DND-41 (cell line): ENCODE results near the gene ADM.

Experiments used
- ATAC-seq: fragments of 200-7000 bp; cut with Tn5 transposase; 3 replicates; pipeline ENCODE4 v1.9.1; 2021; ENCODE audit warnings: low read depth; ENCODE audit not compliant: insufficient read depth
- DNase-seq: peaks from one replicate; pipeline ENCODE4 v3.0.0-alpha.2; 2020
- H2AFZ ChIP-seq: 2 replicates; pipeline ENCODE4 v1.6.0; 2012; ENCODE audit warnings: low read depth, low read length
- H3K27ac ChIP-seq: 2 replicates; pipeline ENCODE4 v1.5.1; 2012; ENCODE audit warnings: low read length, inconsistent platforms
- H3K27me3 ChIP-seq: fragments of 200-600 bp; sonication (generic); 2 replicates; pipeline ENCODE4 v1.6.0; 2012; ENCODE audit warnings: low read length, mild to moderate bottlenecking, inconsistent platforms; ENCODE audit not compliant: insufficient read depth, poor library complexity
- H3K36me3 ChIP-seq: 2 replicates; pipeline ENCODE4 v1.5.1; 2012; ENCODE audit warnings: low read length, inconsistent platforms; ENCODE audit not compliant: insufficient read depth
- H3K4me1 ChIP-seq: 2 replicates; pipeline ENCODE4 v1.5.1; 2012; ENCODE audit warnings: mild to moderate bottlenecking, low read length; ENCODE audit not compliant: insufficient read depth
- H3K4me2 ChIP-seq: 2 replicates; pipeline ENCODE4 v1.6.0; 2012; ENCODE audit warnings: mild to moderate bottlenecking, moderate library complexity, low read length, inconsistent platforms; ENCODE audit not compliant: insufficient read depth
- H3K4me3 ChIP-seq, 2 experiments: fragments of 200-600 bp in 1 of 2; shearing (Covaris generic) in 1 of 2; 2 replicates each; pipeline ENCODE4 v1.5.1; 2012 to 2016; ENCODE audit warnings: inconsistent platforms in 2 of 2, low read length in 2 of 2, mild to moderate bottlenecking in 2 of 2, low read depth in 1 of 2, moderate library complexity in 1 of 2
- H3K79me2 ChIP-seq: 2 replicates; pipeline ENCODE4 v1.6.0; 2012; ENCODE audit warnings: low read length, inconsistent platforms; ENCODE audit not compliant: insufficient read depth
- H3K9ac ChIP-seq: 2 replicates; pipeline ENCODE4 v1.6.0; 2012; ENCODE audit warnings: low read depth, mild to moderate bottlenecking, inconsistent platforms, low read length, moderate library complexity
- H3K9me3 ChIP-seq: 2 replicates; pipeline ENCODE4 v1.5.1; 2012; ENCODE audit warnings: low read length, moderate library complexity, mild to moderate bottlenecking, inconsistent platforms; ENCODE audit not compliant: insufficient read depth, severe bottlenecking
- H4K20me1 ChIP-seq: 2 replicates; pipeline ENCODE4 v1.6.0; 2012; ENCODE audit warnings: low read length; ENCODE audit not compliant: insufficient read depth
- CTCF ChIP-seq: IDR thresholded peaks from 2 replicates; pipeline ENCODE4 v1.5.1; 2012; ENCODE audit warnings: borderline replicate concordance, low read length, moderate library complexity, mild to moderate bottlenecking; ENCODE audit not compliant: poor library complexity, severe bottlenecking; ENCODE audit errors: extremely low read depth
- EZH2 ChIP-seq: IDR thresholded peaks from 3 replicates; pipeline ENCODE4 v1.6.1; 2012; ENCODE audit warnings: borderline replicate concordance, low read depth, mild to moderate bottlenecking, moderate library complexity, low read length, inconsistent platforms; ENCODE audit not compliant: severe bottlenecking

Gene ADM

GRCh38 chr11:10291801-10292638 is 12.9 kb upstream of the ADM start:
- Histone ChIP-seq H3K4me2 (peak overlapping the region; percentile 90), H3K4me3 (no peak overlapping the region), H2AFZ (no peak overlapping the region), H3K9me3 (no peaks in the 10 kb centered on the region), H3K4me1 (peaks cover 31% of the 10 kb centered on the region), H3K9ac (no peak overlapping the region), H3K27me3 (no peaks in the 10 kb centered on the region), H3K79me2 (peaks cover 47% of the 10 kb centered on the region), H3K36me3 (peaks cover 9% of the 10 kb centered on the region; the same call in 1 of the 2 replicates), H4K20me1 (peaks cover 28% of the 10 kb centered on the region), H3K27ac (no peak overlapping the region)
- TF ChIP-seq EZH2, result no peak
- no peak for TF ChIP-seq CTCF
- ATAC-seq (no peak), DNase-seq (no peak)

- peaks cover 5% of the 10 kb centered on the region; the same call in 1 of the 2 replicates for H3K36me3 ChIP-seq
- H4K20me1 ChIP-seq, result peaks cover 18% of the 10 kb centered on the region; the same call in 1 of the 2 replicates
- no peaks in the 10 kb centered on the region for H3K27me3 ChIP-seq
- H3K4me1 ChIP-seq, result peaks cover 36% of the 10 kb centered on the region
- peak within 1 kb of the TSS; percentile 69 for H3K27ac ChIP-seq
- H3K9me3 ChIP-seq, result no peaks in the 10 kb centered on the region
- peak within 1 kb of the TSS; percentile 84 for H3K9ac ChIP-seq
- H3K79me2 ChIP-seq, result peaks cover 41% of the 10 kb centered on the region
- DNase-seq, result peak; percentile 82
- peak within 1 kb of the TSS; percentile 64 to 91 for H3K4me3 ChIP-seq
- peak; percentile 72 for ATAC-seq
- TF ChIP-seq CTCF (no peak), EZH2 (no peak)
- H2AFZ ChIP-seq, result peak within 1 kb of the TSS; percentile 95
- peak within 1 kb of the TSS; percentile 90 for H3K4me2 ChIP-seq
Observed at GRCh38 chr11:10293423-10294289, 11.2 kb upstream of the ADM start, which contains the start of gene SBF2. TSS of gene SBF2 (minus strand) at chr11:10294219. CDS start at chr11:10294069, 150 bp downstream.

GRCh38 chr11:10294290-10294953 is 10.5 kb upstream of the ADM start:
- Histone ChIP-seq H3K9ac (peak overlapping the region; percentile 84), H2AFZ (peak overlapping the region; percentile 95), H3K4me2 (peak overlapping the region; percentile 90), H3K4me1 (peaks cover 38% of the 10 kb centered on the region), H3K4me3 (peak overlapping the region; percentile 64 to 91; a peak in 3 of 4 replicates), H3K79me2 (peaks cover 40% of the 10 kb centered on the region), H3K9me3 (no peaks in the 10 kb centered on the region), H3K36me3 (peaks cover 5% of the 10 kb centered on the region; the same call in 1 of the 2 replicates), H4K20me1 (peaks cover 12% of the 10 kb centered on the region; the same call in 1 of the 2 replicates), H3K27me3 (no peaks in the 10 kb centered on the region), H3K27ac (peak overlapping the region; percentile 69)
- TF ChIP-seq EZH2, result no peak
- TF ChIP-seq CTCF, result no peak
- DNase-seq, result no peak
- ATAC-seq, result no peak
